NB4 (cell line): ENCODE data around the gene PDCD2.
"Not testable (repeated sequence)": the region's sequence is repeated elsewhere in the genome, so short reads cannot be mapped to it uniquely, and the experiment has no call there.

ENCODE experiments used
- MYC ChIP-seq: IDR thresholded peaks from 2 replicates; pipeline ENCODE4 v1.6.1; 2011; ENCODE audit warnings: low read depth, low read length
- POLR2A ChIP-seq: IDR thresholded peaks from 2 replicates; pipeline ENCODE4 v1.6.1; 2011; ENCODE audit warnings: mild to moderate bottlenecking; ENCODE audit not compliant: insufficient read length; ENCODE audit errors: extremely low read depth
- TF ChIP-seq, protein P1 (sequence below): IDR thresholded peaks from one replicate; pipeline ENCODE4 v1.5.1; 2012; ENCODE audit warnings: low read depth, low read length

- not testable (repeated sequence) for TF ChIP-seq POLR2A, MYC
- TF ChIP-seq, protein P1, sequence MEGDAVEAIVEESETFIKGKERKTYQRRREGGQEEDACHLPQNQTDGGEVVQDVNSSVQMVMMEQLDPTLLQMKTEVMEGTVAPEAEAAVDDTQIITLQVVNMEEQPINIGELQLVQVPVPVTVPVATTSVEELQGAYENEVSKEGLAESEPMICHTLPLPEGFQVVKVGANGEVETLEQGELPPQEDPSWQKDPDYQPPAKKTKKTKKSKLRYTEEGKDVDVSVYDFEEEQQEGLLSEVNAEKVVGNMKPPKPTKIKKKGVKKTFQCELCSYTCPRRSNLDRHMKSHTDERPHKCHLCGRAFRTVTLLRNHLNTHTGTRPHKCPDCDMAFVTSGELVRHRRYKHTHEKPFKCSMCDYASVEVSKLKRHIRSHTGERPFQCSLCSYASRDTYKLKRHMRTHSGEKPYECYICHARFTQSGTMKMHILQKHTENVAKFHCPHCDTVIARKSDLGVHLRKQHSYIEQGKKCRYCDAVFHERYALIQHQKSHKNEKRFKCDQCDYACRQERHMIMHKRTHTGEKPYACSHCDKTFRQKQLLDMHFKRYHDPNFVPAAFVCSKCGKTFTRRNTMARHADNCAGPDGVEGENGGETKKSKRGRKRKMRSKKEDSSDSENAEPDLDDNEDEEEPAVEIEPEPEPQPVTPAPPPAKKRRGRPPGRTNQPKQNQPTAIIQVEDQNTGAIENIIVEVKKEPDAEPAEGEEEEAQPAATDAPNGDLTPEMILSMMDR = not testable (repeated sequence)
Measured at GRCh38 chr6:170616020-170616554, 31.6 kb upstream of the PDCD2 start.
